Esophagus muscularis mucosa (tissue), 4 donors: Measurements from ENCODE around the gene CORIN. TPM values are rescaled to one million over a fixed set of nuclear protein-coding genes. Genes with fewer than 3 reads are reported as not detected.

Source experiments
- DNase-seq: peaks from one replicate; pipeline ENCODE4 v3.0.0-alpha.2; 2017; ENCODE audit errors: extremely low spot score
- H3K27ac ChIP-seq, 4 donors: fragments of 200-600 bp; sonication (generic); replicated peaks in 1 of 4; 1 replicate in 3 of 4; 2 replicates in 1 of 4; pipeline ENCODE4 v1.5.1; 2016 to 2019; ENCODE audit warnings: mild to moderate bottlenecking in 1 of 4
- H3K27me3 ChIP-seq, 4 donors: fragments of 200-600 bp; sonication (generic); one replicate each; pipeline versions ENCODE4 v1.5.1 to v1.6.0; 2016 to 2019
- H3K36me3 ChIP-seq, 4 donors: fragments of 200-600 bp; sonication (generic); one replicate each; pipeline ENCODE4 v1.5.1; 2016 to 2019
- H3K4me1 ChIP-seq, 4 donors: fragments of 200-600 bp; sonication (generic); one replicate each; pipeline ENCODE4 v1.5.1; 2016 to 2019
- H3K4me3 ChIP-seq, 4 donors: fragments of 200-600 bp; sonication (generic); 1 replicate in 2 of 4; 2 replicates in 2 of 4; pipeline ENCODE4 v1.5.1; 2016 to 2019; ENCODE audit warnings: mild to moderate bottlenecking in 4 of 4, moderate library complexity in 1 of 4
- H3K9me3 ChIP-seq, 4 donors: fragments of 200-600 bp; sonication (generic); 1 replicate in 3 of 4; 2 replicates in 1 of 4; pipeline ENCODE4 v1.5.1; 2016 to 2019
- EP300 ChIP-seq: sonication (generic); formaldehyde crosslinking; IDR thresholded peaks from one replicate; pipeline ENCODE4 v1.6.1; 2017; ENCODE audit warnings: antibody characterized with exemption
- POLR2A ChIP-seq: fragments of 450-650 bp; IDR thresholded peaks from one replicate; pipeline ENCODE4 v1.6.1; 2017; ENCODE audit warnings: antibody characterized with exemption, moderate library complexity, mild to moderate bottlenecking, low read depth
- POLR2AphosphoS5 ChIP-seq, 2 donors: sonication (generic); formaldehyde crosslinking; IDR thresholded peaks; one replicate each; pipeline ENCODE4 v1.6.1; 2017; ENCODE audit warnings: antibody characterized with exemption in 2 of 2
- WGBS: methylation state at CpG from one replicate; pipeline ENCODE4 v1.1.5; 2018; 5-methylcytosine and 5-hydroxymethylcytosine counted together
- intact Hi-C: fragments of 100-400 bp; cut with DNase I; formaldehyde crosslinking; loops from one replicate; pipeline ENCODE4 v1.15.1; 2023
- total RNA-seq, 4 donors: library from RNA; depleted of rRNA; stranded (reverse); fragments of >200 nt; gene quantifications; one replicate each; pipeline versions ENCODE4 v1.1.0 to v1.2.1, GENCODE V29; 2016
- TF ChIP-seq, protein P1 (sequence below), 3 experiments: fragments of 200-600 bp in 2 of 3; fragments of 450-650 bp in 1 of 3; sonication (generic) in 2 of 3; IDR thresholded peaks; one replicate each; pipeline ENCODE4 v1.5.1; 2017 to 2019; ENCODE audit warnings: antibody characterized with exemption in 3 of 3, mild to moderate bottlenecking in 2 of 3, moderate library complexity in 1 of 3

The CORIN gene
- total RNA-seq, 4 donors from 2014 or later: 1.2 to 4.8 (median 2.8) TPM

DNA sequence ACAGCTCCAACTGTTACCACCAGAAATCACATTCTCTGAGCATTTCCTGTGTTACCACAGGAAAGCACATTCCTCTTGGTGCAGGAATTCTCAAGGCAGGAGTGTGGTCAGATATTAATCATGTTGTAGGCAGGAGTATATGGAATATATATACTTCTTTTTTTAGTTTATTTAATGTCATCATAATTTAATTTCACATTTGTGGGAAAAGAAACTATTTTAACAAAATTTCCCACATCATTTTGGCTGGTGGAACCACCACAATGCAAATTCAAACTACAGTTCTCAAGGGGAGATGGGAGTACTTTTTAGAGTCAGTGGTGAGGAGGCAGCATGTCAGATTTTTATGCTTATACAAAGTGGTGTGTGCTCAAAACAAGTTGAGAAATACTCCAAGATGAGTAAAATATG lies 213.8 kb downstream of the CORIN start:
- no peak overlapping the region for H3K27ac ChIP-seq
- DNase-seq: no peak
- no peak overlapping the region for H3K4me3 ChIP-seq
- intact Hi-C loops: no loop called here
- TF ChIP-seq EP300 (no peak), POLR2A (no peak), POLR2AphosphoS5 (IDR thresholded peaks at IDR 0.05) (no peak)
- TF ChIP-seq, protein P1, sequence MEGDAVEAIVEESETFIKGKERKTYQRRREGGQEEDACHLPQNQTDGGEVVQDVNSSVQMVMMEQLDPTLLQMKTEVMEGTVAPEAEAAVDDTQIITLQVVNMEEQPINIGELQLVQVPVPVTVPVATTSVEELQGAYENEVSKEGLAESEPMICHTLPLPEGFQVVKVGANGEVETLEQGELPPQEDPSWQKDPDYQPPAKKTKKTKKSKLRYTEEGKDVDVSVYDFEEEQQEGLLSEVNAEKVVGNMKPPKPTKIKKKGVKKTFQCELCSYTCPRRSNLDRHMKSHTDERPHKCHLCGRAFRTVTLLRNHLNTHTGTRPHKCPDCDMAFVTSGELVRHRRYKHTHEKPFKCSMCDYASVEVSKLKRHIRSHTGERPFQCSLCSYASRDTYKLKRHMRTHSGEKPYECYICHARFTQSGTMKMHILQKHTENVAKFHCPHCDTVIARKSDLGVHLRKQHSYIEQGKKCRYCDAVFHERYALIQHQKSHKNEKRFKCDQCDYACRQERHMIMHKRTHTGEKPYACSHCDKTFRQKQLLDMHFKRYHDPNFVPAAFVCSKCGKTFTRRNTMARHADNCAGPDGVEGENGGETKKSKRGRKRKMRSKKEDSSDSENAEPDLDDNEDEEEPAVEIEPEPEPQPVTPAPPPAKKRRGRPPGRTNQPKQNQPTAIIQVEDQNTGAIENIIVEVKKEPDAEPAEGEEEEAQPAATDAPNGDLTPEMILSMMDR (IDR thresholded peaks at IDR 0.05): no peak
- no peaks in the 10 kb centered on the region for H3K27me3 ChIP-seq
- H3K4me1 ChIP-seq: no peaks in the 10 kb centered on the region
- no peaks in the 10 kb centered on the region for H3K36me3 ChIP-seq
- no peaks in the 10 kb centered on the region for H3K9me3 ChIP-seq

DNA sequence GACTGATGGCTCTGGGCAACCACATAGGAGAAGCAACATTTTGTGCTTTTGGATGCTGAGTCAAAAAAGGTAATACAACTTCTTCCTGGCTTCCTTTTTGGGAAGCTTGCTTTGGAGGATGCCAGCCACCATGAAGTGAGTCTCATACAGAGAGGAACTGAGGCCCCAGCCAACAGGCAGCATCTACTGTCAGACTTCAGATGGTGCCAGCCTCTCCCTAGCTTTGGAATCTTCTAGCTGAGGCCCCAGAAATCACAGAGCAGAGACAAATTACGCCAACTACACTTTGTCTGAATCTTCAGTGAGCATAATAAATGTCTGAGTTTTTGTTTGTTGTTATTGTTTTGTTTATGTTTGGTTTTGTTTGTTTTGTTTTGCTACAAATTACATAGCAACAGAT lies 216.7 kb downstream of the CORIN start:
- no peaks in the 10 kb centered on the region for H3K9me3 ChIP-seq
- H3K27me3 ChIP-seq: no peaks in the 10 kb centered on the region
- H3K4me3 ChIP-seq: no peak overlapping the region
- WGBS: 100% methylated on average over 1 of the region's 1 CpG
- TF ChIP-seq, protein P1 (IDR thresholded peaks at IDR 0.05): no peak
- no peak for TF ChIP-seq POLR2A
- TF ChIP-seq EP300: no peak
- TF ChIP-seq POLR2AphosphoS5 (IDR thresholded peaks at IDR 0.05): no peak
- H3K36me3 ChIP-seq: no peaks in the 10 kb centered on the region
- DNase-seq: no peak
- H3K27ac ChIP-seq: no peak overlapping the region
- H3K4me1 ChIP-seq: no peaks in the 10 kb centered on the region
- intact Hi-C loops: no loop called here

DNA sequence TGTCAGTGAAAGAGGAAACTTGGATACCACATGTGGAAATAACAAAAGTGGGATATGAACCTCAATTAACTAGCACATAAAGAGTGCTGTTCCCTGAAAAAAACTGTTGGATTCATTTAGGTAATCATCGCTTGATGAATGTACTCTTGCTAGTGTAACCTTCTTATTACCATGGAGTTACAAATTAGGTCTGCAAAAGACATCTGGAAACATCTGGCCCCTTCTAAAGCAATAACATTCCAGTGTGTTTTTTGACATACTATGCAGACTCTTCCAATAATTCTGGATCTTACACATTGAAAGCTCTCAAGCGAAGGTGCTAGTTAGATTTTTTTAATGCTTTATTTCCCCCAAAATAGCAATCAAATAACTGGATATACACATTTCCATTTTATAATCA lies 218.2 kb downstream of the CORIN start:
- 62% methylated on average over 2 of the region's 2 CpGs for WGBS
- Histone ChIP-seq H3K9me3 (no peaks in the 10 kb centered on the region), H3K4me3 (no peak overlapping the region), H3K27ac (no peak overlapping the region), H3K4me1 (no peaks in the 10 kb centered on the region), H3K27me3 (no peaks in the 10 kb centered on the region), H3K36me3 (no peaks in the 10 kb centered on the region)
- TF ChIP-seq, protein P1 (IDR thresholded peaks at IDR 0.05): no peak
- no peak for TF ChIP-seq POLR2A
- no peak for TF ChIP-seq POLR2AphosphoS5 (IDR thresholded peaks at IDR 0.05)
- no peak for TF ChIP-seq EP300
- intact Hi-C loops: no loop called here
- no peak for DNase-seq

DNA sequence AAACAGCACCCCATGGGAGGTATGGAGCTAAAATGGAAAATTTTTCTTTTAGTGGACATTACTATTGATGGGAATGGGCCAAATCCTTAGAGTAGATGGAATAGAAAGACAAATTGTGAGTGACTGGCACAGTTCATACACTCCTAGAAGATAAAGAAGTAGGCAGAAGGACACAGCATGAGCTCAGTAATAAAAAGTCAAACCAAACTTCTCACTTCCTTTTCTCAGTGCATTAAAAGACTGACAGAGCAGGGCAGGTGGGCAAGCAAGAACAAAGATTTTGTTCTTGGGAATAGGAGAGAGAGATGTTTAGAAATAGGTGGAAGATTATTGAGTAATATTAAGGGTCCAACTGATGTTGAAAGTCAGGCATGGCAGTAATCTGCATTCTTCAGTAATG lies 220.3 kb downstream of the CORIN start:
- intact Hi-C loops: no loop called here
- Histone ChIP-seq H3K27me3 (no peaks in the 10 kb centered on the region), H3K9me3 (no peaks in the 10 kb centered on the region), H3K4me3 (no peak overlapping the region), H3K4me1 (no peaks in the 10 kb centered on the region), H3K27ac (no peak overlapping the region), H3K36me3 (no peaks in the 10 kb centered on the region)
- no peak for TF ChIP-seq EP300
- TF ChIP-seq POLR2A: no peak
- TF ChIP-seq, protein P1 (IDR thresholded peaks at IDR 0.05): no peak
- no peak for TF ChIP-seq POLR2AphosphoS5 (IDR thresholded peaks at IDR 0.05)
- no peak for DNase-seq

DNA sequence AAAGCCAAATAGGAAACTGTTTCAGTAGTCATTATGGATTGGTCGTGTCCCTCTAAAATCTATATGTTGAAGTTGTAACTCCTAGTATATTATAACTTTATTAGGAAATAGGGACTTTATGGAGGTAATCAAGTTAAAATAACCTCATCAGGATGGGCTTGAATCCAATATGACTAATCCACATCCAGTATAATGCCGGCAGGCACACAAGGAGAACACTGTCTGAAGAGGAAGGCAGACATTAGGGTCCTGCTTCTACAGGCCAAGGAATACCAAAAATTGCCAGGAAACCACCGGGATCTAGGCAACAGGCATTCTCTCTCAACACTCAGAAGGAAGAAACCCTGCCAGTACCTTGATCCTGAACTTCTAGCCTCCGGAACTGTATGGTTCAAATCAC lies 222.5 kb downstream of the CORIN start:
- Histone ChIP-seq H3K4me1 (no peaks in the 10 kb centered on the region), H3K27ac (no peak overlapping the region), H3K9me3 (no peaks in the 10 kb centered on the region), H3K36me3 (no peaks in the 10 kb centered on the region), H3K4me3 (no peak overlapping the region), H3K27me3 (no peaks in the 10 kb centered on the region)
- no peak for DNase-seq
- intact Hi-C loops: no loop called here
- 76% methylated on average over 4 of the region's 4 CpGs for WGBS
- TF ChIP-seq POLR2A: no peak
- TF ChIP-seq POLR2AphosphoS5 (IDR thresholded peaks at IDR 0.05): no peak
- no peak for TF ChIP-seq EP300
- TF ChIP-seq, protein P1 (IDR thresholded peaks at IDR 0.05): no peak
